Measurements from ENCODE around the gene PASD1. TPM values are rescaled to one million over a fixed set of nuclear protein-coding genes. Genes with fewer than 3 reads are reported as not detected.
"Not testable (repeated sequence)": the region's sequence is repeated elsewhere in the genome, so short reads cannot be mapped to it uniquely, and the experiment has no call there.

Gene PASD1, protein sequence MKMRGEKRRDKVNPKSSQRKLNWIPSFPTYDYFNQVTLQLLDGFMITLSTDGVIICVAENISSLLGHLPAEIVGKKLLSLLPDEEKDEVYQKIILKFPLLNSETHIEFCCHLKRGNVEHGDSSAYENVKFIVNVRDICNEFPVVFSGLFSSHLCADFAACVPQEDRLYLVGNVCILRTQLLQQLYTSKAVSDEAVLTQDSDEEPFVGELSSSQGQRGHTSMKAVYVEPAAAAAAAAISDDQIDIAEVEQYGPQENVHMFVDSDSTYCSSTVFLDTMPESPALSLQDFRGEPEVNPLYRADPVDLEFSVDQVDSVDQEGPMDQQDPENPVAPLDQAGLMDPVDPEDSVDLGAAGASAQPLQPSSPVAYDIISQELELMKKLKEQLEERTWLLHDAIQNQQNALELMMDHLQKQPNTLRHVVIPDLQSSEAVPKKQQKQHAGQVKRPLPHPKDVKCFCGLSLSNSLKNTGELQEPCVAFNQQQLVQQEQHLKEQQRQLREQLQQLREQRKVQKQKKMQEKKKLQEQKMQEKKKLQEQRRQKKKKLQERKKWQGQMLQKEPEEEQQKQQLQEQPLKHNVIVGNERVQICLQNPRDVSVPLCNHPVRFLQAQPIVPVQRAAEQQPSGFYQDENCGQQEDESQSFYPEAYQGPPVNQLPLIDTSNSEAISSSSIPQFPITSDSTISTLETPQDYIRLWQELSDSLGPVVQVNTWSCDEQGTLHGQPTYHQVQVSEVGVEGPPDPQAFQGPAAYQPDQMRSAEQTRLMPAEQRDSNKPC
- polyA plus RNA-seq (2012; ENCODE audit: missing spikeins): not detected

DNA sequence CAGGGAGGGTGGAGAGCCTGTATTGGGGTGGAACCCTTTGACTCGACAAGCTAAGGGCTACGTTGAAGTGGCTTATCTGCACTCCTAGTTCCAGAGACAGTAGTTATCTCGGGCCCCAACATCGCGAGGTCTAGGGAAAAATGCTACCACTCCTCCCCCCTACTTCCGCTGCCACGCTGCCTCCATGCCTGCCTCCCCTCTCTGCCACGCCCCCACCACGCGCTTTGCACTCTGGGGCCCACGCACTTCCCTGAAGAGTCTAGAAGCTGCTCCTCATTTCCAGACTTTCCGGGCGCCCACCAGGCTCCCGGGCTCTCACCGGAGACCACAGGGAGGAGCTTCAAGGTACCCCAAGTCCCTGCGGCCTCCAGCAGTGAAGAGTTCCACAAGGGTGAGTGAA lies at the start of gene PASD1:
PASD1 (plus strand) TSS at position 227 of the 400 bp plus-strand sequence. CDS start 37,879 bp downstream, outside the sequence.
- DNase-seq (ENCODE audit: insufficient read length) (no peak), FAIRE-seq (no peak)
- TF ChIP-seq POLR2AphosphoS5 (IDR thresholded peaks at IDR 0.05; ENCODE audit: low read depth, low read length) (no peak), POLR2A (IDR thresholded peaks at IDR 0.05; ENCODE audit: low read depth, low read length) (no peak), TAF1 (IDR thresholded peaks at IDR 0.05; ENCODE audit: borderline replicate concordance, low read depth, low read length) (no peak)

DNA sequence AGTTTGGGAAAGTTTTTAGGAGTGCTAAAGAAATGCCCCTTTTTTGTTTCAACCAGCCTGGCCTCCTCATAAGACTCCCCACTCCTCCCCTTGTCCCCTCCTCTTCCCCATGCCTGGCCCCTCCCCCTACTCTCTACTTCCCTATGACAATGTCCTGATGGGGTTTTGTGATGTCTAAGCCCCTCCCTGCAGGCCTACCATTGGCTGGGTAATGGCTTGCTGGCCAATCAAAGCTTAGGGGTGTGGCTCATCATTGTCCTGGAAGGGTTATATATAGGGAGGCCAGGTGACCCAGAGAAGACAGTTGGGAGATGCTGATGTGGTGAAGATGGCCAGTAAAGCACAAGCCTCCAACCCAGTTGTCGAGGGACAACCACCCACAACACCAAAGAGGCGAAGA lies 48.2 kb upstream of the PASD1 start:
- TF ChIP-seq TAF1 (IDR thresholded peaks at IDR 0.05; ENCODE audit: borderline replicate concordance, low read depth, low read length): no peak
- TF ChIP-seq POLR2AphosphoS5 (IDR thresholded peaks at IDR 0.05; ENCODE audit: low read depth, low read length): no peak
- no peak for TF ChIP-seq POLR2A (IDR thresholded peaks at IDR 0.05; ENCODE audit: low read depth, low read length)
- FAIRE-seq: no peak
- DNase-seq (ENCODE audit: insufficient read length): no peak

DNA sequence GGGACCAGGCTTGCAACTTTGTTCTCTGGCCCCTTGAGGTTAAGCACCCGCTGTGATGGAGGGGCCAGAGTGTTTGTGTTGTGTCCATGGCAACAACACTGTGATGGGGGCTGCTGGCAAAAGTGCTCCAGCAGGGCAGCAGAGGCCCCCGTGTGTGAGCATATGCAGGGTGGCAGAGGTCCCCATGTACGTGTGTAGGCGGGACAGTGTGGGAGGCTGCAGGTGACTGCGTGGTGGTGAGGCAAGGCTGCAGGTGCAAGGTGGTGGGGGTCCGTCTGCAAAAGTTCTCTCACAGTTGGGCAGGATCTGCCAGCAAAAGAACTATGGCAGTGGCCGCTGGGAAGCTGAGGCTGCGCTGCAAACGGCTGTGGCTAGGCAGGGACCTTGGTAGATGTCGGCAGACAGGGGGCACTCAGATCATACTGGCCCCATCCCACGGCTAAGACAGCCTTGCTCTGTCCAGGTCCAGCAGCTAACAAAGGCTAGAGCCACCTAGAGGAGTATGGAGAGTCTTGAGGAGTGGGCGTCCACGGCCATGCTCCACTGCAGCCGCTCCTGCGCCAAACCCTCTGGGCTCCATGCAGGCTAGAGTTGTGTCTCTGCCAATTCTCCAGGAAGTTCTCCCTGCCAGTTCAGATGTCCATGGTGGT lies 46.8 kb upstream of the PASD1 start:
- FAIRE-seq (no peak), DNase-seq (ENCODE audit: insufficient read length) (no peak)
- TF ChIP-seq TAF1 (IDR thresholded peaks at IDR 0.05; ENCODE audit: borderline replicate concordance, low read depth, low read length) (no peak), POLR2AphosphoS5 (IDR thresholded peaks at IDR 0.05; ENCODE audit: low read depth, low read length) (no peak), POLR2A (IDR thresholded peaks at IDR 0.05; ENCODE audit: low read depth, low read length) (no peak)

DNA sequence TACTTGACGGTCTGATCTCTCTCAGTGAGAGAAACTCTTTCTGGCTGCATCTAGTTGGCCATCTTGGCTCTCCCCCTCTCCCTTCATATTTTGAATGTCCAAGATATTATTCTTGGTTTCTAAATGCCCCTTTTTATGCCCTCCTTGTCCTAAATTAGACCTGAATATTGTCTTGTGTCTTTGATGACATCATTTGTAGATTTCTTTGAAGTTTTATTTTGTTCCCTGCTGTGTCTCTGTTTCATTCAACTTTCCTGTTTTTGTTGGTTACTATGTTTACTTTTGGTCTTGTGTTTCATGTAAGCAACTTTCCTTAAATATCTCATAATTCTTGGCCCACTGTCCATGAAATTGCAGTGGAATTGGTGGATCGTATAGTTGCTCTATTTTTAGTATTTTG lies 46.1 kb upstream of the PASD1 start:
- FAIRE-seq: no peak
- TF ChIP-seq POLR2AphosphoS5 (IDR thresholded peaks at IDR 0.05; ENCODE audit: low read depth, low read length) (no peak), POLR2A (IDR thresholded peaks at IDR 0.05; ENCODE audit: low read depth, low read length) (no peak), TAF1 (IDR thresholded peaks at IDR 0.05; ENCODE audit: borderline replicate concordance, low read depth, low read length) (no peak)
- DNase-seq (ENCODE audit: insufficient read length): no peak

DNA sequence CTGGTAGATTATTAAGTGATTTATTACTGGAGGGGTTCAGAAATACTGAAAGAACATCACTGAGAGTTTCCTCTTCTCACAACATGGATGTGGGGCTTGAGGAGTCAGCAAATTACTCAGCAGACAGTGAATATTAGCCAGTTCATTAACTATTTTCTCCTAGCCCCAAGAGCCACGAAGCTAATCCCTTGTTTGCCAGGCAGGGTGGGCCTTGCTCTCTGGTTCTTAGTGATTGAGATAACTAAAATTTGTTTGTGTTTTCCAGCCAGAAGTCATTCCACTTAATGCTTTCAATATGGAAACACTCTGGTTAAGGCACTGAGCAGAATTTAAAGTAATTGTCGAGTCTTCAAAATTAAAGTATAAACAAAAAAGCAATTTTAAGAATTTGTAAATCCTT lies 40.1 kb upstream of the PASD1 start:
- DNase-seq (ENCODE audit: insufficient read length) (no peak), FAIRE-seq (no peak)
- TF ChIP-seq POLR2AphosphoS5 (IDR thresholded peaks at IDR 0.05; ENCODE audit: low read depth, low read length) (no peak), POLR2A (IDR thresholded peaks at IDR 0.05; ENCODE audit: low read depth, low read length) (no peak), TAF1 (IDR thresholded peaks at IDR 0.05; ENCODE audit: borderline replicate concordance, low read depth, low read length) (no peak)

DNA sequence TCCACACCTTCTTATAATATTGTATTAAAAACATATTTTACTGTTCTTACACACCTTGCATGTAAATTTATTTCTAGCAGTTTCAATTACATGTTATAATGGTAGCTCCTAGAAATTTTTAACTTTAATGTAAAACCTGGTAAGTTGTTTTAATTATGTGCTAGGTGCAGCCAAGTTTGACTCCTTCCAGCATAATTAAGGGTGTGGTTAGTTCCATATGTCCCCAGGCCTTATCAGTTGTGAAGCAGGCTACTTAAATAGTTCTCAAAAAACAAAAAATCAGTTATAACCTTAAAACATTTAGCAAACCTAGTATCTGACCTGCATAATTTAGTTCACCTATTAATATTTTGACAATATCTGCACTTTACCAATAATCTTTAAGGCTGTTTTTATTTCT lies 26.9 kb upstream of the PASD1 start:
- FAIRE-seq: no peak
- TF ChIP-seq POLR2AphosphoS5 (IDR thresholded peaks at IDR 0.05; ENCODE audit: low read depth, low read length): no peak
- no peak for TF ChIP-seq POLR2A (IDR thresholded peaks at IDR 0.05; ENCODE audit: low read depth, low read length)
- no peak for TF ChIP-seq TAF1 (IDR thresholded peaks at IDR 0.05; ENCODE audit: borderline replicate concordance, low read depth, low read length)
- no peak for DNase-seq (ENCODE audit: insufficient read length)

DNA sequence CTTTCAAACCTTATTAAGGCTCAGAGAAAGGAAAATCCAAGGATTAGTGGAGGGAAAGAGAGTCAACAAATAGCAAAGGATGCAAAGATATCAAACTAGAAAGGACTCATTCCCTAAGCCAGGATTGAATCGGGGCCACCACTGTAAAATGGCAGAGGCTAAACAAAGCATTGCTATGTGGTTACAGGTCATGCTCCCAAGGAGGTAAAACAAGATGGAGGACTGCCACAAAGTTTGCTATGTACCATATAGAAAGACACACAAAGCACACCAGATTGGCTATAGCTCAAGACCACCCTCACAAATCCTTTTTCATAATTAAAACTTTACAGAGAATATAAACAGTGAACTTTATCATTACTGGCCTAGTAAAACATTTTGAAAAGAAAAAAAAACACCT lies 25.9 kb upstream of the PASD1 start:
- no peak for TF ChIP-seq POLR2A (IDR thresholded peaks at IDR 0.05; ENCODE audit: low read depth, low read length)
- TF ChIP-seq POLR2AphosphoS5 (IDR thresholded peaks at IDR 0.05; ENCODE audit: low read depth, low read length): no peak
- no peak for TF ChIP-seq TAF1 (IDR thresholded peaks at IDR 0.05; ENCODE audit: borderline replicate concordance, low read depth, low read length)
- FAIRE-seq (no peak), DNase-seq (ENCODE audit: insufficient read length) (no peak)

DNA sequence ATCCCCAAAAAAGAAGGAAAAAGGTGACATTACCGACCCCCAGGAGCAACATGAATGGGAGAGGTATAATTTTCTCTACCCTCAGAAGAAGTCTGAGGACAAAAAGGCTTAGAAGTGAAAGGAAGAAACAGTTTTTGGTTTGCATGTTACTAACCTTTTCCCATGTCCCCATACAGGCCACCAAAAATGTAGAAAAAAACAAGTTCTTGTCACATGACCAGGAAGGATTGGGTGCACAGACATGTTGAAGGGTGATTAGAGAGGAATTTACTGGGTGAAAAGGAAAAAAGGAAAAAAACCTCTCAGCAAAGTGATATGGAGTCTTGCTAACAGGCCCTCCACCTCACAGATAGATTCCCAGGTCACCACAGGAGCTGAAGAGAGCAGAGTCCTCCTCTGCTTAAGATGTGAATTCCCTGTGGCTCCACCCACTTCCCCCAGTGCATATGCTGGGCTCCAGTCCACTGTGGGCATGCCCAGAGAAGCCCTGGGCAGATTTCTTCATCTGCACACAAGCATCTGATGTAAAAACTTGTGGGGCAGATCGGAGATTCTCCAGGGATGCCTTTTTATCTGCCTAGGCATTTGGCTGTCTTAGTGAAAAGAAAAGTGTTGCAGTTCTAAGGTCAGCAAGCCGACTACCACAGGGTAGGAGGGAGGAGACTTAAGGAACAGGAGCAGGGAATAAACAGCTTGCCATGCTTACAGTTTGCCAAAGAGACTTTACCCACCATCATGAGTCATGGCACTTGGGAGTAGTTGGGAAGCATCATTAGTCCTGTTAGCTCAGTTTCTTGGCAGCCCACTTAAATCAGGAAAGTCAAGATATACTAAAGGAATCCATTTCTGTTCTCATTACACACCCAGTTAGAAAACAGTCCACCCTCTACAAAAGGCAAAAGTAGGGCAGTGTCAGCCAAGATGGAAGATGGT lies 25.0 kb upstream of the PASD1 start:
- FAIRE-seq: peak; percentile 53
- TF ChIP-seq POLR2AphosphoS5 (IDR thresholded peaks at IDR 0.05; ENCODE audit: low read depth, low read length) (no peak), POLR2A (IDR thresholded peaks at IDR 0.05; ENCODE audit: low read depth, low read length) (no peak), TAF1 (IDR thresholded peaks at IDR 0.05; ENCODE audit: borderline replicate concordance, low read depth, low read length) (no peak)

DNA sequence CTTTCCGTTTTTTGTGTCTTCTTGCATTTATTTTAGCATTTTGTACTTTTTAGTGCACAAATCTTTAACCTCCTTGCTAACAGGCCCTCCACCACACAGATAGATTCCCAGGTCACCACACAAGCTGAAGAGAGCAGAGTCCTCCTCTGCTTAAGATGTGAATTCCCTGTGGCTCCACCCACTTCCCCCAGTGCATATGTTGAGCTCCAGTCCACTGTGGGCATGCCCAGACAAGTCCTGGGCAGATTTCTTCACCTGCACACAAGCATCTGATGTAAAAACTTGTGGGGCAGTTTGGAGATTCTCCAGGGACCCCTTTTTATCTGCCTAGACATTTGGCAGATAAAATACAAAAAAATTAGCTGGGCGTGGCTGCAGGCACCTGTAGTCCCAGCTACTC lies 19.8 kb upstream of the PASD1 start:
- DNase-seq (ENCODE audit: insufficient read length) (no peak), FAIRE-seq (peak; percentile 58)
- TF ChIP-seq POLR2AphosphoS5 (IDR thresholded peaks at IDR 0.05; ENCODE audit: low read depth, low read length) (no peak), POLR2A (IDR thresholded peaks at IDR 0.05; ENCODE audit: low read depth, low read length) (no peak), TAF1 (IDR thresholded peaks at IDR 0.05; ENCODE audit: borderline replicate concordance, low read depth, low read length) (no peak)

More for the DNA sequence above, 25.0 kb upstream of the PASD1 start:
- DNase-seq (ENCODE audit: insufficient read length): no peak

DNA sequence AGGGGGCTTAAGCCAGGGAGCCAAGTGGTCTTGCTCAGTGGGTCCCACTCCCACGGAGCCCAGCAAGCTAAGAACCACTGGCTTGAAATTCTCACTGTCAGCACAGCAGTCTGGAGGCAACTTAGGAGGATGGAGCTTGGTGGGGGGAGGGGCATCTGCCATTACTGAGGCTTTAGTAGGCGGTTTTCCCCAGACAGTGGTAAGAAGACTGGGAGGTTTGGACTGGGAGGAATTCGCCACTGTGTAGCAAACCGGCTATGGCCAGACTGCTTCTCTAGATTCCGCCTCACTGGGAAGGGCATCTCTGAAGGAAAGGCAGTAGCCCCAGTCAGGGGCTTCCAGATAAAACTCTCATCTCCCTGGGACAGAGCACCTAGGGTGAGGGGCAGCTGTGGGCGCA lies 17.2 kb upstream of the PASD1 start:
- not testable (repeated sequence) for FAIRE-seq

DNA sequence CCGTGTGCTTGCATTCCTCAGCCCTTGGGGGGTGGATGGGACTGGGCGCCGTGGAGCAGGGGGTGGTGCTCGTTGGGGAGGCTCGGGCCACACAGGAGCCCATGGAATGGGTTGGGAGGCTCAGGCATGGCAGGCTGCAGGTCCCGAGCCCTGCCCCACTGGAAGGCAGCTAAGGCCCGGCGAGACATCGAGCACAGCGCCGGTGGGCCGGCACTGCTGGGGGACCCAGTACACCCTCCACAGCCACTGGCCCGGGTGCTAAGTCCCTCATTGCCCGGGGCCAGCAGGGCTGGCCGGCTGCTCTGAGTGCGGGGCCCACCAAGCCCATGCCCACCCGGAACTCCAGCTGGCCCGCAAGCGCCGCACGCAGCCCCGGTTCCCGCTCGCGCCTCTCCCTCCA lies 12.3 kb upstream of the PASD1 start:
- FAIRE-seq; DNase-seq (ENCODE audit: insufficient read length): not testable (repeated sequence)

More for the DNA sequence above, 17.2 kb upstream of the PASD1 start:
- not testable (repeated sequence) for DNase-seq (ENCODE audit: insufficient read length)
